ENCODE data around the gene FBXO44.
A peak's percentile ranks its signal among the peaks of the same experiment; 100 is the strongest.

FBXO44 gene

DNA sequence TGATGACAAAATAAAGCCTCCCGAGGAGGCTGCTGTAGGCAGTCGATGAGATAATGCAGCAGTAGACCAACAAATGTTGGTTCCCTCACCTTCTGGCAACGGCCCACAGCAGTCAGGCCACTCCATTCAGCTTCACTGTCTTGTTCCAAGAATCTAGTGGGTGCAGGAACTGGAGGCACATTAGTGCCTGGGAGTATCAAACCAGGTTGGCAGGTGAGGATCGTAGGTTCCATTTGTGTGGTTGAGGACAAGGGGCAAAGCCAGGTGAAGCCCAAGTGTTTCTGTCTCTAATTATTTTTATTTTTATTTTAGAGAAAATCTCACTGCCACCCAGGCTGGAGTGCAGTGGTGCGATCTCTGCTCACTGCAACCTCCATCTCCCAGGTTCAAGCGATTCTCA, 13.7 kb upstream of the FBXO44 start:
- no peak for DNase-seq

- no peak for DNase-seq
These were observed 12.8 kb upstream of the FBXO44 start for GRCh38 chr1:11641776-11642305.

DNA sequence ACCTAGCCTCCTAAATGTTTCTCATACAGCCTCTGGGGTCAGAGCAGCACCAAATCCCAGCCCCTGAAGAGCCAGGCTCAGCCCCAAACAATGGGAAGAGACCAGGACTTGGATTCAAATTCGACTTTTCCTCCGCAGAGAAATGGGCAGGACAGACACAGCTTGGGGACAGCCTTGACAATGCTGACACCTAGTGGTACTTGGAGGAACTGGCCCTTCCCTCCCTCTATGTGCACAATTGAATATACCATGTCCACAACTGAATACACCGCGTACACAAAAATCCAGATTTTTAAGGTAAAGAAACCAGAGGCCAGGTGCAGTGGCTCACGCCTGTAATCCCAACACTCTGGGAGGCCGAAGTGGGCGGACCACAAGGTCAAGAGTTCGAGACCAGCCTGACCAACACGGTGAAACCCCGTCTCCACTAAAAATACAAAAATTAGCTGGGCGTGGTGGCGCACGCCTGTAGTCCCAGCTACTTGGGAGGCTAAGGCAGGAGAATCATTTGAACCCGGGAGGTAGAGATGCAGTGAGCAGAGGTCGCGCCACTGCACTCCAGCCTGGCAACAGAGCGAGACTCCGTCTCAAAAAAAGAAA, 12.2 kb upstream of the FBXO44 start:
- DNase-seq: peak; percentile 21 to 55

DNA sequence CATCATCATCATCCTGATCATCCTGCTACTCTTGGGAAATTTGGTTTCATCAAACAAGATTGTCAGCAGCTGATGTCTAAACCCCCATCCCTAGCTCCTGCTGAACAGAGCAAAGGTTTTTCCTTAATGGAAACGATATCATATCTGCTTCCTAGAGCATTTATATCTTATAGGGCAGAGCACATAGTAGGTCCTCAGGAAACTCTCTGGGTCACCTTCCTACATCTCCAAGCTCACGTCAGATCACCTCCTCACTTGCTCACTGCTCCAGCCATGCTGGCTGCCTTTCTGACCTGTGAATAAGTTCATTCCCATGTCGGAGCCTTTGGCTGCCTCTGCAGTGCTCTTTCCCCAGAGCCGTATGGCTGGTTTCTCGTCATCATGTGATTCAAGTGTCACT, 10.9 kb upstream of the FBXO44 start:
- DNase-seq: no peak

- DNase-seq: no peak
These were observed 9.4 kb upstream of the FBXO44 start for GRCh38 chr1:11645270-11645669.

DNA sequence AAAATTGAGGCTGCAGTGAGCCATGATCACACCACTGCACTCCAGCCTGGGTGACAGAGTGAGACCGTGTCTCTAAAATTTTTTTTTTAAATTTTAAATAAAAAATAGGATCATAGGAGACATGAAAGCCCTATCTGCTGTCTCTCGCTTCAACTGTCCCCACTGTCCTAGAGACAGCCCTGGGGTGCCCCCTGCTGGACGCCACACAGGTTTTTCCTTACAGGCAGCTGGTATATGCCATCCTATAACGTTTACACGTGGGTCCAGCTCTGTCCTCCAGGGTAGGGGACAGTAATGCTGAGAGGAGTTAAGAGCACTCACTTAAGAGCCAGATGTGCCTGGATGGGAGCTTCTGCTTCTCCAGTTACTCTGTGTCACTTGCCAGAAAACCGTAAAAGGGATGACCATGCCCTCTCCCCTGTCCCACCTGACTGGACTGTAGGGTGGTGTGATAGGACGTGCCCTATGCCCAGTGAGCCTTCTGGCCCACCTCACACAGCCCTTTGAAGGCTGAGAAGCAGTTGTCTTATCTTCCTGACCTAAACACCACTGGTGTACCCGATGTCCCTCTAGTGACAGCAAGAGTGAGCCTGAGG, 8.9 kb upstream of the FBXO44 start:
- DNase-seq: peak; percentile 62 to 69

DNA sequence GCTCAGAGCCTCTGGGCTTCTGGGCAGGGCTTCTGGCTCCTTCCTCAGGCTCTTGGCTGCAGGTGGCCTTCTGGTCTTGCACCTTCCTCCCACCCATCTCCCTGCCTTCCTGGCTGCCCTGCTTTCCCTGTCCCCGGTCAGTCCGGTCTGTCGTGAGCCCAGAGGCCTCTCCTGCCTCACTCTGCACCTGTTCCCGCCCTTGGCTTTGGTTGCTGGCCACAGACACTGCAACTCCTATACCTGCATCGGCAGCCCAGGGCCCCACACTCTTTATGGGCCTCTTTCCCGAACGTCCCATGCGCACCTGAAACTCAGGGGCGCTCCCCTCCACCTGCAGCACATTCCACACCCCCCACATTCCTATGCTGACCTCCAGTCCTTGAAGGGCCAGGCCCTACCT, 8.4 kb upstream of the FBXO44 start:
- DNase-seq: no peak

DNA sequence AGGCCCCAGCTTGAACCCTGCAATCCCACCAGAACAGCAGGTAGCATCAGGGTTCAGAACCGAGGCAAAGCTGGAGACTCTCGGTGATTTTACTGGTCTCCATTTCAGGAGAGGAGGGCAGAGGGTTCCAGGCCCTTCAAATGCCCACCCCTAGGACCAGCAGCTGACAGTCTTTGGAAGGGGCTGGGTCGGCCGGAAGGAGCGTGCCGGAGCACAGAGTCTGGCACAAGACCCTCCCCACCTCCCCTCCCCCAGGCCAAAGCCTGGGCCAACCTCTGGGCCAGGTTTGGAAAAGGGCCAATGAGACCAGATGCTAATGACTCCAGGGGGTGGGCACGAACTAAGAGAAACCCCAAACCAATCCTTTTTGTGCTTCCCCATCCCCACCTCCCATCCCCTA, 7.3 kb upstream of the FBXO44 start:
- DNase-seq: no peak

DNA sequence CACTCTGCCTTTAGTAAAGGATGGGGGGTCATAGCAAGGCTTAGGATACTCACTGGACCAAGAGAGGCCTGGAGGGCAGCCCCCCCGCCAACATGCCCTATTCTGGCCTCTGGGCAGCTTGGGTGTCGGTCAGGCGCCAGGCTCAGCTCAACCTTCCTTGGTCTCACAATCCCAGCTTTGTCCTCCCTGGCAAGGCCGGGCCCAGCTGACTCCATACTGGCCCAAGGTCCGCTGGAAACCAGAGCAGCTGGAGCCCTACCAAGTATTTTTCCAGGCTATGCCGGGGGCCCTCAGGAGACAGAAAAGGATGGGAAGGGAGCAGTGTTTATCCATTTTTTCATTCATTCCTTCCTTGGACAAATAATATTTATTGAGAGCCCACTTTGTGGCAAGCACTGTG, 6.6 kb upstream of the FBXO44 start:
- DNase-seq: no peak

DNA sequence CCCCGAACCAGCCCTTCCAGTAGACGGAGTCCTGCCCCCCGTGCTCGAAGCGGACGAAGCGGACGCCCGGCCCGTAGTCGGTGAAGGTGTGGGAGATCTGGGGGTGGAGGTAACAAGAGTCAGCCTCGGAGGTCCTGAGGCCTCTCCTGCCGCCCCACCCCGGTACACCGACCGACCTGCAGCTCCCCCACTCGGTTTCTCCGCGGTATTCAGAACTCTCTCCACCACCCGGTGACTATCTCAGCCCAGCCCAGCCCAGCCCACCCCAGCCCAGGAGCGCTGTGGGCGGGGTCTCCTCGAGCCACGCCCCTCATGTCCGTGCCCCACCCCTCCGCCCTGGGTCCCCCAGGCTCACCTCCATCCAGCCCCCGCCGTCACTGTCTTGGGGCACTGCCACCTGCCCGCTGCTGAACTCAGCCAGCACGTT, 5.9 kb upstream of the FBXO44 start:
- DNase-seq: no peak

DNA sequence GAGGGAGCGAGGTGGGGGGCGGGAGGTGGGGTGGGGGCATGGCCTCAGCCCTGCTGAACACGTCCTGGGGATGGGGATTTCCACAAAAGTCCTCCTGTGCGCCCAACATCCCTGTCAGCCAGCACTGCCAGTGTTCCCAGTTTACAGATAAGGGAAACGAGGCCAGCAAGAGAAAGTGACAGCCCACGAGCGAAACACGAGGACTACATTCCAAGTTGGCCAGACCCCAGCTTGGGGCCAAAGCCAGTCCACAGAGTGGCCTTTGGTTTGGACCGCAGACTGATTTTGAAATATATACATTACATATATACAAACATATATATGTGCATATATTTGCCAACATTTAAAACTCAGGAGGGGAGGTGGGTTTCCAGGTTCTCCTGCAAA, 5.4 kb upstream of the FBXO44 start:
- DNase-seq: no peak

DNA sequence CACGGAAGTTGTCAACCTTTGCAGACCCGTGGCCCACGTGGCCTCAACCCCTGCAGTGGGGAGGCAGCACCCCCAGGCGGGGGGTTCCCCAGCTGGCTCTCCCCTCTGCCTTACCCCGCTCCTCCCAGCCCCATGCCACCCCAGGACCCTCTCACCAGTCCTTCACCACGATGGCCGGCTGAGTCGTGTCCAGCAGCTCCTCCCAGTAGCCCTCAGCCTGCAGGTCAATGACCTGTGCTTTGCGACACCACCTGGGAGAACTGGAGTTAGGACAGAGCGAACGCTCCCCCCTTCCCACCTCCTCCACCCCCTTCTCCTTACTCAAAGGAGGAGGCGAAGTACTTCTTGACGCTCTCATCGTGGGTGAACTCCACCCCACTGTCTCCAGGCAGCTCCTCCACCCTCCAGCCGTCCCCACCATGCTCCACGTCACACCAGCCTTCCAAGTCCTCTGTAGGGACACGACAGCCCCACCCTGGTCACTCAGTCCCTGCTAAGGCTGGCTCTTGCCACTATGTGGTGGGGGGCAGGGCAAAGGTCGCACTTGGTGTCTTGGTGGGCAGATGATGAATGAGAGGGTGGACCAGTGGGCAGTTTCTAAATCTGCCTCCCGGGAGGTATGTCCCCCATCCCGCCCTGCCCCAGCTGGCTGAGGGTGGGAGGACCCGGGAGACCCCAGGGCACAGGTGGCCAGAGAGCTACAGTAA, 4.9 kb upstream of the FBXO44 start:
- no peak for DNase-seq

- DNase-seq: no peak
These were observed 4.2 kb upstream of the FBXO44 start for GRCh38 chr1:11650331-11650991.

DNA sequence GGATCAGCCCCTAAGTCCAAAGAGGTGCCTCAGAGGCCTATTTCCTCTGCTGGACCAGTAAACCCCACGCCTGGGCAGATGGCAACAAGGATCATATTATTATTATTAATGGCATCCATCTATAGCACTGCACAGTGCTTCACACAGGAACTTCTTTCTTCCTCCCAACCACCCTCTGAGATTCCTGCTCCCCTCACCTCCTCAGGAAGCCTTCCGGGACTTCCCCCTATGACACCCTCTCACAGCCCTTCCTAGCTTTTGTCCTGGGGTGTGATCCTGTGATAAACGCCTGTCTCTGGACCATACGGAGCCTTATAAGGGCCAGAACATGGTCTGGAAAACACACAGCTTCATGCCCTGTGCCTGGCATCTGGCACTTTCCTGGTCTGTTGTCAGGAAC, 3.7 kb upstream of the FBXO44 start:
- no peak for DNase-seq

GRCh38 chr1:11652203-11652780, 2.4 kb upstream of the FBXO44 start:
- DNase-seq: no peak

- DNase-seq: no peak
These were observed 1.4 kb upstream of the FBXO44 start for GRCh38 chr1:11653101-11653860.

GRCh38 chr1:11653861-11654136, 878 bp upstream of the FBXO44 start:
- DNase-seq: no peak

DNA sequence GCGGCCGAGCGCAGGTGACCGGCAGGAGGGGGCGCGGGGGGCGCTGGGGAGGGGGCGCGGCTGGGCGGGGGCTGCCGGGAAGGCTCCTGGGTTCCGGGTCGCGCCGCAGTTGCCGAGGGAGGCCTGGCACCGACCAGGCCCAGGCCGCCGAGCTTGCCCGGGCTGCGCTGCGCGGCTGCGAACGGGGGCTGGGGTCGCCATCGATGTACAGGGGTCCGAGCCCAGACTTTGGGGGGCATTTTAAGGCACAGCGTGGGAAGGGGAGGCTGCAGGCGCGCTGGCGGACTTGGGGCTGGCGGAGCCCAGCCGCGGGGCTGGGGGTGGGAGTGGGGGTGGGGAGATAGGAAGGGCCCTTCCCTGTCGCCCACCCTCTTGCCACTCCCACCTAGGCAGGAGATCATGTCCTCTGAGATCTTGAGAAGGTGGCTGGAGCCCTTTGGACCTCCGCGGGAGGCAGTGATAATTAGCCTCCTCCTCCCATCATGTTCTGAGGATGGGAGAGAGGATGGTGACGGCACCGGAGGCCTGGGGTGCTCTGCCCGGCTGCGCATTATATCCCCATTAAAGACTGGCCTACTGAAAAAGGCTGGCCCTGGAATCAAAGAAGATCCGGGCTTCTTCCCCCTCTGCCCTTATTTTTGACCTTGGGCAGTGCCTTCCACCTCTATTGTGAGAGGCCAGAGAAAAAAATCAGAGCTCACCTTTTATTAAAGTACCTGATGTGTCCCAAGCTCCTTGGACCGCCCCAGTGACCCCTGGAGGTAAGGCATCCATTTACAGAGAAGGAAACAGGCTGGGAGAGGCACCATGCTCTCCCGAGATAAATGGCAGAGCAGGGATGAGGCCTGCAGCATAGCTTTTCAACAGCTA, 497 bp downstream of the FBXO44 start:
- DNase-seq: no peak

DNA sequence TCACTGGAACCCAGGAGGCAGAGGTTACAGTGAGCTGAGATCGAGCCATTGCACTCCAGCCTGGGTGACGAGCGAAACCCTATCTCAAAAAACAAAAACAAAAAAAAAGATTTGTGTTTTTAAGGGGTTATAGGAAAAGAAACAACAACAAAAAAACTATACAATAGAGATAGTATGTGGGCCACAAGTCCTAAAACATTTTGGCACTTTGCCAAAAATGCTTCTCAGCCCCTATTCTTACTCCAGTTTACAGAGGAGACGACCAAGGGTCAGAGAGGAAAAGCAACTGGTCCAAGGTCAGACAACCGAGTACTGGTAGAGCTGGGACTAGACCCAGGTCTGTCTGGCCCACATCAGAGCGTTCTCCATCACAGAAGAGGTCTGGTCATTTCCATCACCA, 3.0 kb downstream of the FBXO44 start:
- DNase-seq: no peak

DNA sequence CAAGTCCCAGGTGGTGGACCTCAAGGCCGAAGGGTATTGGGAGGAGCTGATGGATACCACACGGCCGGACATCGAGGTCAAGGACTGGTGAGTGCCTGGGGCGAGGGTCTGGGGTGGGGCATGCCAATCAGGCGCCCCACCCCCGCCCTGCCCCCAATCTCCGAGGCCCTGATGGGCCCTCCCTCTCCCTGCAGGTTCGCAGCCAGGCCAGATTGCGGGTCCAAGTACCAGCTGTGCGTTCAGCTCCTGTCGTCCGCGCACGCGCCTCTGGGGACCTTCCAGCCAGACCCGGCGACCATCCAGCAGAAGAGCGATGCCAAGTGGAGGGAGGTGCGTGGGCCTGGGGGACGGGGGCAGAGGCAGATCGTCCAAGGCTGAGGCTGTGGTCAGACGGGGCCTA, 3.9 kb downstream of the FBXO44 start:
- no peak for DNase-seq

GRCh38 chr1:11659748-11660147, 5.1 kb downstream of the FBXO44 start:
- DNase-seq: no peak

GRCh38 chr1:11661103-11661502, 6.4 kb downstream of the FBXO44 start:
- DNase-seq: no peak

Data from NCI-H1930 (cell line).